ENCODE data around the gene CA6. TPM values are rescaled to one million over a fixed set of nuclear protein-coding genes. Genes with fewer than 3 reads are reported as not detected.

The CA6 gene
- total RNA-seq, 1 donor, result not detected

Small RNA genes within 50 kb of the gene (small RNA-seq; reads per million reads assigned to genes)
- not detected for gene AL139415.2
- gene RN7SL451P, result not detected

Other genes starting within 250 kb of the CA6 start
- gene RERE, start 128.2 kb upstream of the CA6 start, total RNA-seq, result 61.9 TPM
- gene ENO1, start 67.2 kb upstream of the CA6 start, total RNA-seq, result 1,354 TPM
- gene SLC2A7, start 80.6 kb downstream of the CA6 start, total RNA-seq, result not detected
- 63.8 TPM for gene SLC2A5, start 123.8 kb downstream of the CA6 start, total RNA-seq
- 3.2 TPM for gene GPR157, start 183.2 kb downstream of the CA6 start, total RNA-seq